ENCODE measurements around the gene PQBP1. TPM values are rescaled to one million over a fixed set of nuclear protein-coding genes. Genes with fewer than 3 reads are reported as not detected.

PQBP1 gene
- total and polyA plus RNA-seq, 12 donors: 41.2 to 127 (median 55.3) TPM

GRCh38 chrX:48913605-48914366 is 16.1 kb downstream of the PQBP1 start:
- H3K27ac ChIP-seq: no peak overlapping the region
- H3K4me1 ChIP-seq: peaks cover 0 to 37% (median 11%) of the 10 kb centered on the region in 9 donors
- peaks cover 0 to 27% (median 0%) of the 10 kb centered on the region in 9 donors for H3K36me3 ChIP-seq
- 80 to 89% methylated on average over 5 of the region's 5 CpGs for WGBS, 2 donors
- intact Hi-C loops (cut with DNase I): loop anchor here in 3 of 10 donors (10.0 kb wide), 2 partner anchors 269 to 1259 kb away; partner anchors contain the start of genes ELK1 (in 1 of the 3) and UXT (in 1 of the 3)
- H3K27me3 ChIP-seq: no peaks in the 10 kb centered on the region
- DNase-seq (no peak), ATAC-seq (no peak)
- no peak overlapping the region for H3K4me3 ChIP-seq
- no peaks in the 10 kb centered on the region for H3K9me3 ChIP-seq
- no peak for TF ChIP-seq CTCF (IDR thresholded peaks at IDR 0.05)

GRCh38 chrX:48914593-48915493 is 17.1 kb downstream of the PQBP1 start:
- DNase-seq: no peak
- Histone ChIP-seq H3K4me3 (peak overlapping the region in 1 of 10 donors; percentile 0), H3K27ac (no peak overlapping the region), H3K27me3 (no peaks in the 10 kb centered on the region), H3K9me3 (no peaks in the 10 kb centered on the region), H3K36me3 (peaks cover 0 to 27% (median 0%) of the 10 kb centered on the region in 9 donors), H3K4me1 (peaks cover 0 to 43% (median 15%) of the 10 kb centered on the region in 9 donors)
- no peak for ATAC-seq
- TF ChIP-seq CTCF (IDR thresholded peaks at IDR 0.05): no peak
- intact Hi-C loops (cut with DNase I): loop anchor here in 3 of 10 donors (10.0 kb wide), 2 partner anchors 270 to 1260 kb away; partner anchors contain the start of genes ELK1 (in 1 of the 3) and UXT (in 1 of the 3)
- 89 to 92% methylated on average over 10 to 13 of the region's 13 CpGs for WGBS, 2 donors

- ATAC-seq: peak; percentile 61 to 81 (median 73)
- Histone ChIP-seq H3K4me1 (peaks cover 0 to 32% (median 4%) of the 10 kb centered on the region in 9 donors), H3K36me3 (peaks cover 0 to 29% (median 0%) of the 10 kb centered on the region in 9 donors), H3K4me3 (peak overlapping the region in 5 of 10 donors; percentile 7 to 68 (median 32)), H3K9me3 (no peaks in the 10 kb centered on the region), H3K27me3 (no peaks in the 10 kb centered on the region), H3K27ac (peak overlapping the region in 5 of 10 donors; percentile 6 to 91 (median 25))
- peak; percentile 85 to 86 for DNase-seq
- peak; percentile 79 to 95 (median 92) for TF ChIP-seq CTCF (IDR thresholded peaks at IDR 0.05)
- intact Hi-C loops (cut with DNase I): loop anchor here in 3 of 10 donors (10.0 kb wide), 2 partner anchors 273 to 1263 kb away; partner anchors contain the start of genes ELK1 (in 1 of the 3) and UXT (in 1 of the 3)
- WGBS, 2 donors: 12 to 22% methylated on average over 23 to 27 of the region's 27 CpGs
Observed at GRCh38 chrX:48917139-48918001, 19.6 kb downstream of the PQBP1 start.
